Suprapubic skin (tissue), 3 donors: ENCODE data around the gene RASA2.

Experiments used
- CTCF ChIP-seq, 2 donors: fragments of 200-600 bp in 1 of 2; fragments of 450-650 bp in 1 of 2; sonication (generic) in 1 of 2; IDR thresholded peaks; one replicate each; pipeline ENCODE4 v1.5.1; 2016 to 2019; ENCODE audit warnings: antibody characterized with exemption in 2 of 2, mild to moderate bottlenecking in 1 of 2, moderate library complexity in 1 of 2
- POLR2A ChIP-seq, 2 donors: fragments of 450-650 bp; IDR thresholded peaks; one replicate each; pipeline ENCODE4 v1.6.1; 2017; ENCODE audit warnings: antibody characterized with exemption in 2 of 2, mild to moderate bottlenecking in 2 of 2, moderate library complexity in 2 of 2

GRCh38 chr3:141644931-141645330 lies 158.1 kb downstream of the RASA2 start:
- no peak for TF ChIP-seq POLR2A (IDR thresholded peaks at IDR 0.05)
- peak; percentile 7 to 52 for TF ChIP-seq CTCF (IDR thresholded peaks at IDR 0.05)
